ENCODE results near the gene CCR6.
"Not testable (repeated sequence)": the region's sequence is repeated elsewhere in the genome, so short reads cannot be mapped to it uniquely, and the experiment has no call there.

Gene CCR6

GRCh38 chr6:167146135-167146534 is 23.2 kb downstream of the CCR6 start:
- DNase-seq = no peak

GRCh38 chr6:167146977-167147376 is 24.1 kb downstream of the CCR6 start:
- DNase-seq = peak; percentile 14

- DNase-seq = no peak
Observed at GRCh38 chr6:167148021-167148420, 25.1 kb downstream of the CCR6 start.

GRCh38 chr6:167148997-167149396 is 26.1 kb downstream of the CCR6 start:
- DNase-seq = no peak

GRCh38 chr6:167150941-167151549 is 28.1 kb downstream of the CCR6 start:
- DNase-seq = no peak

- DNase-seq = peak; percentile 7
Observed at GRCh38 chr6:167151648-167152047, 28.8 kb downstream of the CCR6 start.

GRCh38 chr6:167152862-167153261 is 30.0 kb downstream of the CCR6 start:
- no peak for DNase-seq

GRCh38 chr6:167153521-167153959 is 30.6 kb downstream of the CCR6 start:
- DNase-seq = no peak

GRCh38 chr6:167154291-167154690 is 31.4 kb downstream of the CCR6 start:
- DNase-seq = no peak

GRCh38 chr6:167154895-167155294 is 32.0 kb downstream of the CCR6 start:
- no peak for DNase-seq

GRCh38 chr6:167157414-167157813 is 34.5 kb downstream of the CCR6 start:
- no peak for DNase-seq

- no peak for DNase-seq
Observed at GRCh38 chr6:167157863-167158262, 35.0 kb downstream of the CCR6 start, which contains the start of gene GPR31. Gene GPR31 (minus strand): TSS chr6:167157980. CDS start chr6:167157831, 149 bp downstream.

GRCh38 chr6:167161851-167162467 is 39.1 kb downstream of the CCR6 start:
- no peak for DNase-seq

- DNase-seq = no peak
Observed at GRCh38 chr6:167162591-167162990, 39.7 kb downstream of the CCR6 start.

- no peak for DNase-seq
Observed at GRCh38 chr6:167163476-167164011, 40.6 kb downstream of the CCR6 start.

GRCh38 chr6:167164261-167164660 is 41.4 kb downstream of the CCR6 start:
- no peak for DNase-seq

- no peak for DNase-seq
Observed at GRCh38 chr6:167165858-167166471, 43.1 kb downstream of the CCR6 start.

GRCh38 chr6:167167699-167168098 is 44.8 kb downstream of the CCR6 start:
- DNase-seq = not testable (repeated sequence)

- not testable (repeated sequence) for DNase-seq
Observed at GRCh38 chr6:167168296-167168695, 45.4 kb downstream of the CCR6 start.

- not testable (repeated sequence) for DNase-seq
Observed at GRCh38 chr6:167169867-167170266, 47.0 kb downstream of the CCR6 start.

GRCh38 chr6:167171300-167171699 is 48.4 kb downstream of the CCR6 start:
- DNase-seq = not testable (repeated sequence)

- not testable (repeated sequence) for DNase-seq
Observed at GRCh38 chr6:167172011-167172410, 49.1 kb downstream of the CCR6 start.

GRCh38 chr6:167177271-167177670 is 54.4 kb downstream of the CCR6 start:
- DNase-seq = not testable (repeated sequence)

All from NCI-H2171 treated with DMSO at 0.1 percent for 48 hours (cell line).